ENCODE results near the gene RAD9A. TPM values are rescaled to one million over a fixed set of nuclear protein-coding genes. Genes with fewer than 3 reads are reported as not detected.
A peak's percentile ranks its signal among the peaks of the same experiment; 100 is the strongest.
"Not testable (repeated sequence)": the region's sequence is repeated elsewhere in the genome, so short reads cannot be mapped to it uniquely, and the experiment has no call there.

RAD9A gene
- polyA plus RNA-seq, 3 donors: 21.8 to 33.9 (median 31.2) TPM

DNA sequence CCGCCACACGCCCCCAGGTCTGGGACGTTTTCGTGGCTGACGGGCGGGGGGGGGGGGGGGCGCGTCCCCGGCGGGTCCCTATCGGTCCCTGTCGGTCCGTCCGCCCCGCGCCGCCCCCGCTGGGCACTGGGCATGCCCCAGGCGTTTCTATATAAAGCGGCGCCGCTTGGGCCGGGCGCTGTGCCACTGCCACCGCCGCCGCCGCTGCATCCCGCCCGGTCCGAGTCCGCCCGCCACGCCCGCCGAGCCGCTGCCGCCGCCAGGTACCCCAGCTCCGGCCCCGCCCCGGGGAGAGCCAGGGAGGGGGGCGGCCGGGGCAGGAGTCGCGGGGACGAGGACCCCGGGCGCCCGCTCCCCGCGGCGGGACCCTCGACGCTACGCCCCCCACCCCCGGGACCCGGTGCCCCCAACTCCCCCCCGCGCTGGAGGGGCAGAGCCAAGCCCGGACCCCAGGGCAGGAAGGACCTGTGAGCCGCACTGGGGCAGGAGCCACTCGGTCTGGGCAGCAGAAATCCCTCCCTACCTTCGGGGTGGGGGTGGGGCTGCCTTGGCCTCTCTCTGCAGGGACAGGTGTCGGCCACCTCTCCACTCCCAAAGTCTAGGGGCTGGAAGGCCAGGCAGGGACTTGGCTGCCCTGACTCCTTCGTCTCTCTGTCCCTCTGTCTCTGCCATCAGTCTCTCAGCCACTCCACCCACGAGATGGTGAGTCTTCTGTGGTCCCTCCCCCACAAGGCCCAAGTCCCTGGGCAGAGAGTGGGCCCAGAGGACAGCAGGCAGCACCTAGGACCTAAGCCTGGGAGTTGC is 23.9 kb downstream of the RAD9A start, which contains the start of gene CARNS1:
Gene CARNS1, plus strand, starts transcription at position 178 of the 804 bp plus-strand sequence. Its CDS starts 522 bp downstream, at position 700.
- DNase-seq (ENCODE audit: extremely low read depth in 1 of 11, low read depth in 9 of 11, low spot score in 4 of 11): no peak

DNA sequence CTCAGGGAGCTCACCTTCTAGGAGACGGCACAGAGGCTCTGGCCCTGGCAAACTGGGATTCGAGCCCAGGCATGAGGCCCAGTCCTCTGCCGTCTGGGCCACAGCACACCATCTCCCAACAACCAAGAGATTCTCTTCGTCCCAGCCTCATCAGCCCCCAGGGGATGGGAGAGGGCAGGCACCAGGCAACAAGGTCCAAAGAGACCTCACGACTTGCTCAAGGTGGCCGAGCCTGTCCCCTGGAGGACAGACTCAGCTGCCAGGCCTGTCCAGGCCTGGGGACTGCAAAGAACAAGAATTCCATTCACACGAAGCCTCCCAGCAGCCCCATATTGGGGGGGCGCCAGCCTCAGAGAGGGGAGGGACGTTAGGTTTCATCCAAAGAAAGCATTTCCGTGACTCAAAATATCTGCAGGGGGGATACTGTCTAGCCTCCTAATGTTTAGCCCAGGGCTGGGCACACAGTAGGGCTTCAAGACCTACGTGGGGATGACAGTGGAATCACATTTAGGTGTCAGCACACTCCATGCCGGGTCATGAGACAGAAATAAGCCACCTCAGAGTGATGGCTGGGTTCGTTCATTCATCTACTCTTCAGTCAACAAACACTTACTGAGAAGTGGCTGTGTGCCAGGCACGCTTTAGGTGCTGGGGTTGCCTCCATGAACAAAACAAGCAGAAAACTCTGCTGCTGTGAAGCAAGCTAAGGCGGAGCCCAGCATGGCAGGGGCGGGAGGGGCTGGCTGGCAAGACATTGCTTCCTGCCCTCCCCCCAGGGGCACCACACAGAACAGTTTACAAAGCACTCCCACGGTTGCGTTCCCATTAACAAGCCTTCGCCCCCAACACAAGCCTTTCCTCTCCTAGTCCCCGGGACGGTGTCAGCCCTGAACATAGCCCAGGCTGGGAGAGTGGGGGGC is 24.9 kb downstream of the RAD9A start:
- DNase-seq (ENCODE audit: extremely low read depth in 1 of 11, low read depth in 9 of 11, low spot score in 4 of 11): no peak

- no peak for DNase-seq (ENCODE audit: extremely low read depth in 1 of 11, low read depth in 9 of 11, low spot score in 4 of 11)
Observed at GRCh38 chr11:67417425-67417824, 25.6 kb downstream of the RAD9A start.

DNA sequence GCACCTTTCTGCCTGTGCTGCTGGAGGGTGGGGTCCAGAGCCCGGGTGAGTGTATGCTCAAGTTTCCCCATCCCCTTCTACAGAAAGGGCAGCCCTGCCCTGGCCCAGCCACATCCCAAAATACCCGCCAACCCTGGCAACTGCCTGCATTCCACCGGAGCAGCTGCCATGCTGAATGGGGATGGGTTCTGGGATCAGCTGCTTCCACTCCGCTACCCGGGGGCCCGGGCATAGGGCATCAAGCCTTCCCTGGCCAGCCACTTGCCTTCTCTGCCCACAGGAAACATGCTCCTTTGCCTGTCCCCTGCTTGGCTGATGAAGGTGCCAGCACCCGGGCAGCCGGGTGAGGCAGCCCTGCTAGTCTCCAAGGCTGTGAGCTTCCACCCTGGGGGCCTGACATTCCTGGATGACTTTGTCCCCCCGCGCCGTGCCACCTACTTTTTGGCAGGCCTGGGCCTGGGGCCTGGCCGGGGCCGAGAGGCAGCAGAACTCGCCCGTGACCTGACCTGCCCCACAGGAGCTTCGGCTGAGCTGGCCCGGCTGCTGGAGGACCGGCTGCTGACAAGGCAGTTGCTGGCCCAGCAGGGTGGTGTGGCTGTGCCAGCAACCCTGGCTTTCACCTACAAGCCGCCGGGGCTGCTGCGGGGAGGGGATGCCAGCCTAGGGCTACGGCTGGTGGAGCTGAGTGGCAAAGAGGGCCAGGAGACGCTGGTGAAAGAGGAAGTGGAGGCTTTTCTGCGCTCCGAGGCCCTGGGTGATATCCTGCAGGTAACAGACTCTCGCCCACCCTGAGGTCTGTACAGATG is 26.9 kb downstream of the RAD9A start:
- no peak for DNase-seq (ENCODE audit: extremely low read depth in 1 of 11, low read depth in 9 of 11, low spot score in 4 of 11)

- no peak for DNase-seq (ENCODE audit: extremely low read depth in 1 of 11, low read depth in 9 of 11, low spot score in 4 of 11)
Observed at GRCh38 chr11:67419325-67420049, 27.7 kb downstream of the RAD9A start.

- no peak for DNase-seq (ENCODE audit: extremely low read depth in 1 of 11, low read depth in 9 of 11, low spot score in 4 of 11)
Observed at GRCh38 chr11:67420147-67420645, 28.4 kb downstream of the RAD9A start.

DNA sequence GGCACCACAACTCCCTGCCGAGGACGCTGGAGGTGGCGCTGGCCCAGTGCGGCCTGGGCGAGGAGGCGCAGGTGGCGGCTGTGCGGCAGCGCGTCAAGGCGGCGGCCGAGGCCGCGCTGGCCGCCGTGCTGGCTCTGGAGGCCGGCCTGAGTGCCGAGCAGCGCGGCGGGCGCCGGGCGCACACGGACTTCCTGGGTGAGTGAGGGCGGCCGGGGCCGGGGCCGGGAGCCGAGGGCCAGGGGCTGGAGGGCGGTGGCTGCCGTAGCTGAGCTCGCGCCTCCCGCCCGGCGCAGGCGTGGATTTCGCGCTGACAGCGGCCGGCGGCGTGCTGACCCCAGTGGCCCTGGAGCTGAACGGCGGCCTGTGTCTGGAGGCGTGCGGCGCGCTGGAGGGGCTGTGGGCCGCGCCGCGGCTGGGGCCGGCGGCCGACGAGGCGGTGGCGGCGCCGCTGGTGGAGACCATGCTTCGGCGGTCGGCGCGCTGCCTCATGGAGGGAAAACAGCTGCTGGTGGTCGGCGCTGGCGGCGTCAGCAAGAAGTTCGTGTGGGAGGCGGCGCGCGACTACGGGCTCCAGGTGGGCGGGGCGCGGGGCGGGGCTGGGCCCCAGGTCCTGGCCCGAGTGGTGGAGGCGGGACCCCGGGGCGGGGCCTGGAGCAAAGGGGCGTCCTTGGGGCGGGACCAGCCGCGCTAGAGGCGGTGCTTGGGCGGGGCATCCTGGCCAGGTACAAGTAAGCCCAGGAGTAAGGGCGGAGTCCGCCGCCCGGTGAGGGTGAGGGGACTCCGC is 29.1 kb downstream of the RAD9A start:
- DNase-seq (ENCODE audit: extremely low read depth in 1 of 11, low read depth in 9 of 11, low spot score in 4 of 11): peak; percentile 71 to 94 (median 91)

DNA sequence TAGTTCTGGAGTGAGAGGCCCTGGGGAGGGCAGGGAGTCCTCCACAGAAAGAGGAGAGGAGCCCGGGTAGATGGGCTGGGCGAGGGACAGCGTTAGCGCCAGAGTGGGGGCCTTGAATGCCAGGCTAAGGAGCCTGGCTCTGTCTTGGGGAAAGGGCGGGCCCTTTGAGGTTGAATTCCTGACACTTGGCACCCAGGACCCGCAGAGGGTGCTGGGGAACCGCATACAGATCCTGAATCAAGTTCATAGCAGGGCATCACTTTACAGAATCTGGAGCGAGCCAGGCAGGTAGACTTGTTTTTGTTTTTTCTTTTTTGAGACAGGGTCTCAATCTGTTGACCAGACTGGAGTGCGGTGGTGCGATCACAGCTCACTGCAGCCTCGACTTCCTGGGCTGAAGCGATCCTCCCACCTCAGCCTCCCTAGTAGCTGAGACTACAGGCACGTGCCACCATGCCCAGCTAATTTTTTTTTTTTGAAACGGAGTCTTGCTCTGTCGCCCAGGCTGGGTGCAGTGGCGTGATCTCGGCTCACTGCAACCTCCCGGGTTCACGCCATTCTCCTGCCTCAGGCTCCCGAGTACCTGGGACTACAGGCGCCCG is 29.7 kb downstream of the RAD9A start:
- no peak for DNase-seq (ENCODE audit: extremely low read depth in 1 of 11, low read depth in 9 of 11, low spot score in 4 of 11)

DNA sequence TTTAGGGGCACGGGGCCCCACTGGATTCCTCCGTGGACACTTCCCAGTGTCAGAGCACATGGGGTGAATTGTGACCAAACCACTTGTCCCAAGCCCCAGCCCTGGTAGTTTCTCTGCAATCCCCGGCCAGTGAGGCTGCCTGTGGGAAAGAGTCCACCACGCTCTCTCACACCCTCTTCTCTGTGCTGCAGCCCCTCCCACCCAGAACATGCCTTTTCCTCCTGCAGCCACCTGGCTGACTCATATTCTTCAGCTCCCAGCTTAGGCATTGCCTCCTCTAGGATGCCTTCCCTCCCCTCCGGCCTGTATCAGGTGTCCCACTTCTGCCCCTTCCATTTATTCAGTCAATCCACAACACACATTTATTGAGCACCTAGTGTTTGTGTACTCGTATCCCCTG is 31.1 kb downstream of the RAD9A start:
- no peak for DNase-seq (ENCODE audit: extremely low read depth in 1 of 11, low read depth in 9 of 11, low spot score in 4 of 11)

DNA sequence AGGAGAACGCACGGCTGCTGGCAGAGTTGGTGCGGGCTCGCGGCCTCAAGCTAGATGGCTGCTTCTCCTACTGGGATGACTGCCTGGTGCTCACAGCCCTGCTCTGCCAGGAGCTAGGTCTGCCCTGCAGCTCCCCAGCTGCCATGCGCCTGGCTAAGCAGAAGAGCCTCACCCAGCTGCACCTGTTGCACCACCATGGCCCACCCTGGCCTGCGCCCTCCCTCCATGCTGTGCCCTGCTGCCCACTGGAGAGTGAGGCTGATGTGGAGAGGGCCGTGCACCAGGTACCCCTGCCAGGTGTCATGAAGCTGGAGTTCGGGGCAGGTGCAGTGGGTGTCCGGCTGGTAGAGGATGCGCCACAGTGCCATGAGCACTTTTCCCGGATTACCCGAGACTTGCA is 31.7 kb downstream of the RAD9A start:
- DNase-seq (ENCODE audit: extremely low read depth in 1 of 11, low read depth in 9 of 11, low spot score in 4 of 11): no peak

- DNase-seq (ENCODE audit: extremely low read depth in 1 of 11, low read depth in 9 of 11, low spot score in 4 of 11): no peak
Observed at GRCh38 chr11:67423891-67424613, 32.3 kb downstream of the RAD9A start.

DNA sequence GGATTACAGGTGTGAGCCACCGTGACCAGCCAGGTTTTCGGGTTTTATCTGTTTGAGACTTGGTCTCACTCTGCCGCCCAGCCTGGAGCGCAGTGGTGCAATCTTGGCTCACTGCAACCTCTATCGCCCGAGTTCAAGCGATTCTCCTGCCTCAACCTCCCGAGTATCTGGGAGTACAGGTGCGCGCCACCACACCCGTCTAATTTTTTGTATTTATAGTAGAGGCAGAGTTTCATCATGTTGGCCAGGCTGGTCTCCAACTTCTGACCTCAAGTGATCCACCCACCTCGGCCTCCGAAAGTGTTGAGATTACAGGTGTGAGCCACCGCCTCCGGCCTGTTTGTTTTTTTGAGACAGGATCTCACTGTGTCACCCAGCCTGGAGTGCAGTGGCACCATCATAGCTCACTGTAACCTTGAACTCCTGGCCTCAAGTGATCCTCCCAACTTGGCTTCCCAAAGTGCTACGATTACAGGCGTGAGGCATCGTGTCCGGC is 35.6 kb downstream of the RAD9A start:
- not testable (repeated sequence) for DNase-seq (ENCODE audit: extremely low read depth in 1 of 11, low read depth in 9 of 11, low spot score in 4 of 11)

GRCh38 chr11:67428052-67429001 is 36.5 kb downstream of the RAD9A start, which contains the start of gene RPS6KB2:
Gene RPS6KB2, plus strand, starts transcription at chr11:67428494. Its CDS starts 52 bp downstream, at chr11:67428546.
- peak; percentile 94 to 99 (median 97) for DNase-seq (ENCODE audit: extremely low read depth in 1 of 11, low read depth in 9 of 11, low spot score in 4 of 11)

DNA sequence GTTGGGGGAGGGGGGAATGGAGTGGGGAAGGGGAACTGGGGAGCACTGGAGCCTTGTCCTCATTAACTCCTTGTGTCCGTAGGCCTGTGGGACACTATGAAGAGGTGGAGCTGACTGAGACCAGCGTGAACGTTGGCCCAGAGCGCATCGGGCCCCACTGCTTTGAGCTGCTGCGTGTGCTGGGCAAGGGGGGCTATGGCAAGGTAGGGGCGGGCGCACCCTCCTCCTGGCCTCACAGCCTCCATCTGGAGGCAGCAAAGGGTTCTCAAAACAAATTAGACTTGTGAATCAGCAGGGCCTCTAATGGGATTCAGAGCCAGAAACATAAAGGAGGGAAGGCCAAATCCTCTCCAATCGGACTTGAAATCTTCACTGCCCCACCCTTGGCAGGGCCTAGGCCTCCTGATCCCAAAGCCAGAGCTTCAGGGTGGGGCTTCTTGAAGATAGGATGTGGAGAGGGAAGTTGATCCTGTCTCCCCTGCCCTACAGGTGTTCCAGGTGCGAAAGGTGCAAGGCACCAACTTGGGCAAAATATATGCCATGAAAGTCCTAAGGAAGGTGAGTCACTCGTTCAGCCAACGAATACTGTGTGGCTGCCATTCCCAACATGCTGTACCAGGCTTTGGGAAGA is 37.4 kb downstream of the RAD9A start:
- no peak for DNase-seq (ENCODE audit: extremely low read depth in 1 of 11, low read depth in 9 of 11, low spot score in 4 of 11)

GRCh38 chr11:67429722-67430121 is 37.9 kb downstream of the RAD9A start:
- no peak for DNase-seq (ENCODE audit: extremely low read depth in 1 of 11, low read depth in 9 of 11, low spot score in 4 of 11)

Data from renal cortex interstitium (tissue), 11 donors.